Kidney (tissue), 14 donors: ENCODE measurements around the gene PUDP. TPM values are rescaled to one million over a fixed set of nuclear protein-coding genes. Genes with fewer than 3 reads are reported as not detected.
"Not testable (repeated sequence)": the region's sequence is repeated elsewhere in the genome, so short reads cannot be mapped to it uniquely, and the experiment has no call there.

Experiments
- DNase-seq, 5 donors: peaks; one replicate each; pipeline ENCODE4 v3.0.0-alpha.2; 2013 to 2020
- FAIRE-seq: peaks from 2 replicates; lab custom pipeline; 2012; peaks lifted over from hg19 to GRCh38; lab: Jason Lieb, UNC
- H3K27ac ChIP-seq, 2 donors: one replicate each; pipeline ENCODE4 v1.7.0; 2013; ENCODE audit warnings: low read depth in 2 of 2, low read length in 2 of 2, inconsistent platforms in 1 of 2
- H3K27me3 ChIP-seq: one replicate; pipeline ENCODE4 v1.7.1; 2013; ENCODE audit warnings: low read length, inconsistent platforms; ENCODE audit not compliant: control insufficient read depth, insufficient read depth
- H3K36me3 ChIP-seq, 3 donors: one replicate each; pipeline versions ENCODE4 v1.7.0 to v1.7.1; 2013; ENCODE audit warnings: low read length in 3 of 3, control low read depth in 1 of 3, inconsistent platforms in 1 of 3; ENCODE audit not compliant: insufficient read depth in 3 of 3, control insufficient read depth in 2 of 3
- H3K4me1 ChIP-seq, 3 donors: one replicate each; pipeline versions ENCODE4 v1.7.0 to v1.7.1; 2013; ENCODE audit warnings: low read length in 3 of 3, inconsistent platforms in 1 of 3, low read depth in 1 of 3; ENCODE audit not compliant: control insufficient read depth in 2 of 3, insufficient read depth in 2 of 3
- H3K4me3 ChIP-seq, 3 donors: one replicate each; pipeline versions ENCODE4 v1.7.0 to v1.8.1; 2013; ENCODE audit warnings: low read length in 3 of 3, control low read depth in 1 of 3, inconsistent platforms in 1 of 3
- H3K9ac ChIP-seq, 3 donors: one replicate each; pipeline versions ENCODE4 v1.7.0 to v1.7.1; 2013; ENCODE audit warnings: low read length in 3 of 3, control low read depth in 1 of 3, inconsistent platforms in 1 of 3
- H3K9me3 ChIP-seq, 3 donors: one replicate each; pipeline versions ENCODE4 v1.7.0 to v1.7.1; 2013; ENCODE audit warnings: low read length in 3 of 3, control low read depth in 1 of 3, inconsistent platforms in 1 of 3; ENCODE audit not compliant: control insufficient read depth in 2 of 3, insufficient read depth in 1 of 3
- intact Hi-C: fragments of 100-400 bp; cut with DNase I; formaldehyde crosslinking; loops from one replicate; pipeline ENCODE4 v1.11.1; 2022
- polyA plus RNA-seq: library from polyadenylated mRNA; stranded (reverse); fragments of 350-450 nt; fragmentation: Illumina TruSeq; extraction: RNeasy Lipid Tissue Mini Kit (QIAGEN cat#74804); gene quantifications from one replicate; pipeline ENCODE4 v1.2.3, GENCODE V29; 2014; ENCODE audit warnings: low read depth, low replicate concordance; ENCODE audit not compliant: insufficient read depth
- total RNA-seq: library from RNA; stranded (reverse); fragmentation: NEBNext Ultra II Directional; extraction: Animal tissue kit (Norgen Biotek cat#: 25700); gene quantifications from one replicate; pipeline ENCODE4 v1.2.1, GENCODE V29; 2021
- TF ChIP-seq, protein P1 (sequence below): IDR thresholded peaks from 3 replicates; pipeline ENCODE4 v1.5.1; 2012; ENCODE audit warnings: mild to moderate bottlenecking, moderate library complexity, borderline replicate concordance; ENCODE audit not compliant: insufficient read depth; ENCODE audit errors: extremely low read depth
- donor health status: control.
- donor health status: control.
- donor health status: control.
- donor health status: control.
- donor health status: control.
- donor health status: DM: yes; HTN: yes; CAD: no.
- donor health status: Normal renal cell carcinoma (clear cell type).

PUDP gene
- total and polyA plus RNA-seq, 2 donors from 2014 or later, result 17.4 to 31.0 TPM

DNA sequence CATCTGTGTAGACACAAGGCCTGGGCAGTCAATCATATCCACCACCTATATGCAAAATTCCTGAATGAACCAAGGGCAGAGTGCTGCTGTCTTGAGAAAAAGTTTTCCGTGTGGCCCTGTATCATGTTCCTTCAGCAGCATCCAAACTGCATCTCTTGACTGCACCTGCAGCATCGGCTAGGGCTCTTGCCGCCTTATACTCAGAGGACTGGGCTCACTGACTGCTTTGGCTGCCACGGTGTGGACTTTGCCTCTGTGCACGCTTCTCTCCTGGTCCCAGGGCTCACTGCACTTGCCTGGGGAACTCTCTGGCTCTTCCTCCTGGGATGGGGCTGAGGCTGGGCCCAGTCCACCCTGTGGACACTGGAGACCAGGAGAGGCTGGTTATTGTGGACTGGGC is 39.9 kb downstream of the PUDP start:
- intact Hi-C loops, result no loop called here
- Histone ChIP-seq H3K9me3 (peaks cover 0 to 1% (median 0%) of the 10 kb centered on the region in 3 donors), H3K36me3 (peaks cover 0 to 5% (median 4%) of the 10 kb centered on the region in 3 donors), H3K4me1 (peaks cover 0 to 9% (median 3%) of the 10 kb centered on the region in 3 donors), H3K27me3 (no peaks in the 10 kb centered on the region), H3K4me3 (no peak overlapping the region), H3K27ac (no peak overlapping the region), H3K9ac (no peak overlapping the region)
- TF ChIP-seq, protein P1, sequence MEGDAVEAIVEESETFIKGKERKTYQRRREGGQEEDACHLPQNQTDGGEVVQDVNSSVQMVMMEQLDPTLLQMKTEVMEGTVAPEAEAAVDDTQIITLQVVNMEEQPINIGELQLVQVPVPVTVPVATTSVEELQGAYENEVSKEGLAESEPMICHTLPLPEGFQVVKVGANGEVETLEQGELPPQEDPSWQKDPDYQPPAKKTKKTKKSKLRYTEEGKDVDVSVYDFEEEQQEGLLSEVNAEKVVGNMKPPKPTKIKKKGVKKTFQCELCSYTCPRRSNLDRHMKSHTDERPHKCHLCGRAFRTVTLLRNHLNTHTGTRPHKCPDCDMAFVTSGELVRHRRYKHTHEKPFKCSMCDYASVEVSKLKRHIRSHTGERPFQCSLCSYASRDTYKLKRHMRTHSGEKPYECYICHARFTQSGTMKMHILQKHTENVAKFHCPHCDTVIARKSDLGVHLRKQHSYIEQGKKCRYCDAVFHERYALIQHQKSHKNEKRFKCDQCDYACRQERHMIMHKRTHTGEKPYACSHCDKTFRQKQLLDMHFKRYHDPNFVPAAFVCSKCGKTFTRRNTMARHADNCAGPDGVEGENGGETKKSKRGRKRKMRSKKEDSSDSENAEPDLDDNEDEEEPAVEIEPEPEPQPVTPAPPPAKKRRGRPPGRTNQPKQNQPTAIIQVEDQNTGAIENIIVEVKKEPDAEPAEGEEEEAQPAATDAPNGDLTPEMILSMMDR, result no peak
- DNase-seq (no peak), FAIRE-seq (no peak)

DNA sequence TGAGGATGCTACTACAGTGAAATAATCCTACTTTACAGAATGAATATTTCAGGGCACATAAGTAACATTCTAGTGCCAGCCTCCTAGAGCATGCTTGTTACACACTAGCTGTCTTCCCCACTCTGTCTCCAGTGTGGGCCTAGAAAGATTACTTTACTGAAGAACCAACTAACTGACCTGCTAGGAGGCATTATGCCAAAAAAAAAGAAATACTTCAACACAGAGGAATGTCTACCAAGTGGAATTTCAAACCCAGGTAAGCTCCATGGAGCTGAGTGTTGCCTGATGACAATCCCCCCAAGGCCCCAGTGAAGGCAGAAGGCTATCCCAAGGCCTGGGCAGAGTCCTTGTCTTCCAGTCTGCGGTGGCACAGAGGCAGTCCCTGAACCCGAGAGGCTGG is 41.3 kb downstream of the PUDP start:
- no peak overlapping the region for H3K4me3 ChIP-seq
- peaks cover 0 to 1% (median 0%) of the 10 kb centered on the region in 3 donors for H3K9me3 ChIP-seq
- intact Hi-C loops, result no loop called here
- no peaks in the 10 kb centered on the region for H3K27me3 ChIP-seq
- peaks cover 0 to 5% (median 4%) of the 10 kb centered on the region in 3 donors for H3K36me3 ChIP-seq
- FAIRE-seq, result no peak
- no peak overlapping the region for H3K27ac ChIP-seq
- no peak overlapping the region for H3K9ac ChIP-seq
- TF ChIP-seq, protein P1, result no peak
- no peak for DNase-seq
- H3K4me1 ChIP-seq, result peaks cover 0 to 9% (median 3%) of the 10 kb centered on the region in 3 donors

DNA sequence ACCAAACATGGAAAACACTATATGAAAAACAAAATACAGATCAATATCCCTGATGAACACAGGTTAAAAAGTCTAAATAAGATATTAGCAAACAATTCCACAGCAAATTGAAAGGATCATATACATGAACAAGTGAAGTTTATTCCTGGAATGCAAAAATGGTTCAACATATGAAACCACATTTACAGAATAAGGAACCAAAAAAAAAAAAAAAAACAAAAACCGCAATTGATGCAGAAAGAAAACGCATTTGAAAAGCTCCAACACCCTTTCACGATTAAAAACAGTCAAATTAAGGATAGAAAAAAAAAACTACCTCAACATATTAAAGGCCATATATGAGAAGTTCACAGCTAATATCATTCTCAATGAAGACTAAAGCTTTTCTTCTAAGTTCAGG is 45.8 kb downstream of the PUDP start:
- intact Hi-C loops, result no loop called here
- H3K27ac ChIP-seq, result no peak overlapping the region
- no peak overlapping the region for H3K4me3 ChIP-seq
- H3K36me3 ChIP-seq, result peaks cover 0 to 5% (median 4%) of the 10 kb centered on the region in 3 donors
- FAIRE-seq (peak; percentile 72), DNase-seq (no peak)
- no peaks in the 10 kb centered on the region for H3K27me3 ChIP-seq
- H3K9me3 ChIP-seq, result peaks cover 0 to 1% (median 0%) of the 10 kb centered on the region in 3 donors
- H3K4me1 ChIP-seq, result no peaks in the 10 kb centered on the region
- H3K9ac ChIP-seq, result no peak overlapping the region
- TF ChIP-seq, protein P1, result no peak

DNA sequence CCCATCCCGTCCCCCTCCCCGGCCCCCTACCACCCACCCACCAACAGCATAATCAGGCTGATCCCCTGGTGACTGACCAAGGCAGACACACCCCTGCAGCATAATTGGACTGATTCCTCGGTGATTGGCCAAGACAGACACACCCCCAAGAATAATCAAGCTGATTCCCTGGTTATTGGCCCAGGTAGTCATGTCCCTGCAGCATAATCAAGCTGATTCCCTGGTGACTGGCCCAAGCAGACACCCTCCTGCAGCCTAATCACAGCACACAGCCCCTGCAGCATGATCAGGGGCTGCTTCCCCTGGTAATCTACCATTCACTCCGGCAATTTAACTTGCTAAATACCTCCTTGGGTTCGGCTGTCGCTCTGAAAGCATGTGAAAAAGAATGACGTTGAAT is 47.9 kb downstream of the PUDP start:
- FAIRE-seq, result no peak
- Histone ChIP-seq H3K9ac (no peak overlapping the region), H3K4me1 (no peaks in the 10 kb centered on the region), H3K27me3 (no peaks in the 10 kb centered on the region), H3K9me3 (peaks cover 0 to 1% (median 0%) of the 10 kb centered on the region in 3 donors), H3K27ac (no peak overlapping the region), H3K36me3 (peaks cover 0 to 5% (median 4%) of the 10 kb centered on the region in 3 donors), H3K4me3 (no peak overlapping the region)
- no peak for DNase-seq
- TF ChIP-seq, protein P1, result no peak
- intact Hi-C loops, result no loop called here

DNA sequence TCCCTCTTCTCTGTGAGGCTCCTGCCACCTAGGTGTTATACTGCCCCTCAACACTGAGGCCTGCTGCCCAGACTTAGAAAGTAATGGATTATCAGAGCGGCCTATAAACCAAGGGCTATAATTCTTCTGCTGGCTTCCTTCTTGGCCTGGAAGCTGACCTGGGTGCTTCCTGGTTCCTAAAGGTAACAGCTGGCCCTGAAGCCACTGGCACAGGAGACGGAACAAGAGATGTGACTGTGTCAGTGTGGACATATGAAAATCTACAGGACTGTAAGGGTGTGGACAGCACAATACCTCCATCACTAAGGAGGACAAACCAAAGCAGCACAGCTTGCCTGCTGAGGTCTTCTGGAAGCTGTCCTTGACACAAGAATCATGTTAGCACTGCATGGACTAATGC is 52.3 kb downstream of the PUDP start:
- not testable (repeated sequence) for FAIRE-seq

More for the DNA sequence above, 52.3 kb downstream of the PUDP start:
- H3K4me1 ChIP-seq, H3K9me3 ChIP-seq, H3K36me3 ChIP-seq, H3K9ac ChIP-seq, intact Hi-C loops, DNase-seq, H3K4me3 ChIP-seq, H3K27me3 ChIP-seq, H3K27ac ChIP-seq: not testable (repeated sequence)
